Keratinocyte (primary cell): ENCODE results near the gene MCF2L2. TPM values are rescaled to one million over a fixed set of nuclear protein-coding genes. Genes with fewer than 3 reads are reported as not detected.
A peak's percentile ranks its signal among the peaks of the same experiment; 100 is the strongest.

Source experiments
- DNase-seq: peaks from one replicate; pipeline ENCODE4 v3.0.0-alpha.2; 2011; ENCODE audit warnings: low read depth, missing footprints, low spot score
- FAIRE-seq: peaks from 2 replicates; lab custom pipeline; 2011; peaks lifted over from hg19 to GRCh38; lab: Jason Lieb, UNC
- H2AFZ ChIP-seq: 2 replicates; pipeline ENCODE4 v1.6.0; 2012; ENCODE audit warnings: low read length, control low read depth, inconsistent platforms; ENCODE audit not compliant: control insufficient read depth
- H3K27ac ChIP-seq: 2 replicates; pipeline ENCODE4 v1.5.1; 2011; ENCODE audit warnings: low read length; ENCODE audit not compliant: control insufficient read depth, insufficient read depth
- H3K27me3 ChIP-seq: 3 replicates; pipeline ENCODE4 v1.6.0; 2011; ENCODE audit warnings: low read length; ENCODE audit not compliant: control insufficient read depth, insufficient read depth; ENCODE audit errors: extremely low read depth
- H3K36me3 ChIP-seq, 2 experiments: 2 replicates in 1 of 2; 3 replicates in 1 of 2; pipeline ENCODE4 v1.5.1; 2011; ENCODE audit warnings: low read length in 2 of 2, mild to moderate bottlenecking in 1 of 2; ENCODE audit not compliant: control insufficient read depth in 2 of 2, insufficient read depth in 2 of 2; ENCODE audit errors: extremely low read depth in 1 of 2
- H3K4me1 ChIP-seq: 3 replicates; pipeline ENCODE4 v1.5.1; 2011; ENCODE audit warnings: low read length; ENCODE audit not compliant: control insufficient read depth, insufficient read depth; ENCODE audit errors: extremely low read depth
- H3K4me2 ChIP-seq: 3 replicates; pipeline ENCODE4 v1.6.0; 2011; ENCODE audit warnings: low read depth, low read length; ENCODE audit not compliant: control insufficient read depth, insufficient read depth; ENCODE audit errors: extremely low read depth
- H3K4me3 ChIP-seq, 3 experiments: fragments of 200-600 bp in 1 of 3; sonication (generic) in 1 of 3; 2 replicates in 2 of 3; 3 replicates in 1 of 3; pipeline ENCODE4 v1.5.1; 2011 to 2016; ENCODE audit warnings: low read length in 3 of 3, mild to moderate bottlenecking in 3 of 3, control low read depth in 2 of 3, inconsistent platforms in 1 of 3, low read depth in 1 of 3, mixed read lengths in 1 of 3, mixed run types in 1 of 3, moderate library complexity in 1 of 3; ENCODE audit not compliant: control insufficient read depth in 2 of 3, insufficient read depth in 2 of 3; ENCODE audit errors: extremely low read depth in 1 of 3
- H3K79me2 ChIP-seq: 2 replicates; pipeline ENCODE4 v1.6.0; 2012; ENCODE audit warnings: low read length; ENCODE audit not compliant: control insufficient read depth, insufficient read depth
- H3K9ac ChIP-seq: 3 replicates; pipeline ENCODE4 v1.6.0; 2011; ENCODE audit warnings: low read length; ENCODE audit not compliant: control insufficient read depth, insufficient read depth; ENCODE audit errors: extremely low read depth
- H3K9me1 ChIP-seq: 3 replicates; pipeline ENCODE4 v1.6.0; 2011; ENCODE audit warnings: low read length; ENCODE audit not compliant: control insufficient read depth, insufficient read depth; ENCODE audit errors: extremely low read depth
- H3K9me3 ChIP-seq: 2 replicates; pipeline ENCODE4 v1.5.1; 2012; ENCODE audit warnings: low read depth, low read length; ENCODE audit not compliant: control insufficient read depth
- H4K20me1 ChIP-seq: 3 replicates; pipeline ENCODE4 v1.6.0; 2011; ENCODE audit warnings: low read length; ENCODE audit not compliant: control insufficient read depth, insufficient read depth; ENCODE audit errors: extremely low read depth
- EZH2 ChIP-seq: IDR thresholded peaks from one replicate; pipeline ENCODE4 v1.6.1; 2012; ENCODE audit warnings: inconsistent platforms, mild to moderate bottlenecking, low read length, moderate library complexity
- dilution Hi-C: fragments of 300-500 bp; cut with MboI; formaldehyde crosslinking; loops from one replicate; pipeline ENCODE4 v1.7.0; 2020; ENCODE audit warnings: low sequenced_read_pairs; ENCODE audit not compliant: extremely low pct_ligation_motif_present
- polyA plus RNA-seq, 5 experiments: library from polyadenylated mRNA; depleted of rRNA in 3 of 5; stranded (reverse) in 3 of 5; stranded (forward) in 1 of 5; unstranded in 1 of 5; fragments of >200 nt; gene quantifications; 1 replicate in 1 of 5; 2 replicates in 3 of 5; 3 replicates in 1 of 5; pipeline versions ENCODE4 v1.2.1 to v1.2.3, GENCODE V29; 2011 to 2012; ENCODE audit warnings: missing spikeins in 2 of 5, low read depth in 1 of 5, low replicate concordance in 1 of 5
- TF ChIP-seq, protein P1 (sequence below), 3 experiments: IDR thresholded peaks in 1 of 3; conservative IDR thresholded peaks in 1 of 3; optimal IDR thresholded peaks in 1 of 3; 2 replicates in 2 of 3; 3 replicates in 1 of 3; pipeline versions ENCODE3 to v1.5.1; 2011; ENCODE audit warnings: low read length in 3 of 3, mild to moderate bottlenecking in 3 of 3, moderate library complexity in 2 of 3, control low read depth in 1 of 3, inconsistent platforms in 1 of 3; ENCODE audit not compliant: insufficient read depth in 2 of 3; ENCODE audit errors: extremely low read depth in 1 of 3

MCF2L2 gene
- polyA plus RNA-seq, 1 donor (not counting 4 experiments of a cell fraction or from before 2014, with no cell fraction given) = 0.26 TPM

DNA sequence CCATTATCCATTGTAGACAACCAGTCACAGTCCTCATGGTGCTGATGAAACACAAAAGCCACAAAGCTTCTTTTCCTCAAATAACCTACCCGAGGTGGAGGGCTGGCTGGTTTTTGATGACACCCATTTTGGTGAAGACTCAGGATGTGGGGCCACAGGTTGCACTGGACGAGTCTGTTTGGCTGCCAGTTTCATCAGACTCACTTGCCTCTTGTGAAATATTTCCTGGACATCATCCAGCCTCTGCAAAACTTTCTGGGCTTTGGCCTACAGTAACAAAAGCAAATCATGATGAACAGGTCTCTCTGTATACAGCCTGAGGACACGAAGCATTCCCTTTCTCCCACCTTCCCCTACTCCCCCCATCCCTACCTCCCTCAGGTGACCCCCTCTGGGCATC is 133.2 kb downstream of the MCF2L2 start:
- H3K27ac ChIP-seq = peak overlapping the region; percentile 39
- no peak overlapping the region for H3K4me3 ChIP-seq
- TF ChIP-seq, protein P1, sequence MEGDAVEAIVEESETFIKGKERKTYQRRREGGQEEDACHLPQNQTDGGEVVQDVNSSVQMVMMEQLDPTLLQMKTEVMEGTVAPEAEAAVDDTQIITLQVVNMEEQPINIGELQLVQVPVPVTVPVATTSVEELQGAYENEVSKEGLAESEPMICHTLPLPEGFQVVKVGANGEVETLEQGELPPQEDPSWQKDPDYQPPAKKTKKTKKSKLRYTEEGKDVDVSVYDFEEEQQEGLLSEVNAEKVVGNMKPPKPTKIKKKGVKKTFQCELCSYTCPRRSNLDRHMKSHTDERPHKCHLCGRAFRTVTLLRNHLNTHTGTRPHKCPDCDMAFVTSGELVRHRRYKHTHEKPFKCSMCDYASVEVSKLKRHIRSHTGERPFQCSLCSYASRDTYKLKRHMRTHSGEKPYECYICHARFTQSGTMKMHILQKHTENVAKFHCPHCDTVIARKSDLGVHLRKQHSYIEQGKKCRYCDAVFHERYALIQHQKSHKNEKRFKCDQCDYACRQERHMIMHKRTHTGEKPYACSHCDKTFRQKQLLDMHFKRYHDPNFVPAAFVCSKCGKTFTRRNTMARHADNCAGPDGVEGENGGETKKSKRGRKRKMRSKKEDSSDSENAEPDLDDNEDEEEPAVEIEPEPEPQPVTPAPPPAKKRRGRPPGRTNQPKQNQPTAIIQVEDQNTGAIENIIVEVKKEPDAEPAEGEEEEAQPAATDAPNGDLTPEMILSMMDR (optimal IDR thresholded peaks at IDR 0.05 in 1 of 3, IDR thresholded peaks at IDR 0.05 in 1 of 3, conservative IDR thresholded peaks at IDR 0.05 in 1 of 3; ENCODE audit: extremely low read depth in 1 of 3, insufficient read depth in 2 of 3, low read length in 3 of 3) = no peak
- no peak for TF ChIP-seq EZH2
- no peak overlapping the region for H3K9ac ChIP-seq
- H3K9me1 ChIP-seq = no peaks in the 10 kb centered on the region
- no peak overlapping the region for H2AFZ ChIP-seq
- H3K9me3 ChIP-seq = no peaks in the 10 kb centered on the region
- H3K4me1 ChIP-seq = peaks cover 29% of the 10 kb centered on the region
- H4K20me1 ChIP-seq = no peaks in the 10 kb centered on the region
- H3K79me2 ChIP-seq = no peaks in the 10 kb centered on the region
- dilution Hi-C loops = no loop called here
- FAIRE-seq (peak; percentile 94), DNase-seq (no peak)
- peak overlapping the region; percentile 20 for H3K4me2 ChIP-seq
- peaks cover 0 to under 1% of the 10 kb centered on the region in 2 experiments for H3K36me3 ChIP-seq
- no peaks in the 10 kb centered on the region for H3K27me3 ChIP-seq

DNA sequence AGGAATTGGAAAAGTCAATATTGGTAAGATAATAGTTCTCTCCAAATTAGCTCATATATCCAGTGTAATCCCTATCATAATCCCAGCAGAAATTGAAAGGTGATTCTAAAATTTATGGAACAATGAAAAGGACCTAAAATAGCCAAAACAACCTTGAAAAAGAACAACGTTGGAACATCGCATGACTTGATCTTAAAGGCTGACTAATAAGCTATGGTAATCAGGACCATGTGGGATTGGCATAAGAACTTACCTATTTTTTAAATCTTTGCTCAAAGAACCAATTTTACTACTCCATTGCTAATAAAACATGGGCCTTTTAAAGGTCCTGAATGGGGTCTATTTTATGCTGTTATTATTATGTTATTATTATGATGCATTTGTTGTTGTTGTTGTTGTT is 134.5 kb downstream of the MCF2L2 start:
- H2AFZ ChIP-seq = no peak overlapping the region
- H3K9me1 ChIP-seq = no peaks in the 10 kb centered on the region
- no peaks in the 10 kb centered on the region for H3K9me3 ChIP-seq
- no peak overlapping the region for H3K4me3 ChIP-seq
- TF ChIP-seq, protein P1 (optimal IDR thresholded peaks at IDR 0.05 in 1 of 3, IDR thresholded peaks at IDR 0.05 in 1 of 3, conservative IDR thresholded peaks at IDR 0.05 in 1 of 3; ENCODE audit: extremely low read depth in 1 of 3, insufficient read depth in 2 of 3, low read length in 3 of 3) = no peak
- TF ChIP-seq EZH2 = no peak
- dilution Hi-C loops = no loop called here
- peaks cover 0 to 2% of the 10 kb centered on the region in 2 experiments for H3K36me3 ChIP-seq
- H3K27me3 ChIP-seq = no peaks in the 10 kb centered on the region
- H3K79me2 ChIP-seq = no peaks in the 10 kb centered on the region
- H3K4me2 ChIP-seq = no peak overlapping the region
- H3K9ac ChIP-seq = no peak overlapping the region
- no peak overlapping the region for H3K27ac ChIP-seq
- H3K4me1 ChIP-seq = peaks cover 29% of the 10 kb centered on the region
- DNase-seq (no peak), FAIRE-seq (no peak)
- no peaks in the 10 kb centered on the region for H4K20me1 ChIP-seq
